Psoas muscle (tissue), 8 donors: ENCODE results near the gene CTAGE4. TPM values are rescaled to one million over a fixed set of nuclear protein-coding genes. Genes with fewer than 3 reads are reported as not detected.
"Not testable (repeated sequence)": the region's sequence is repeated elsewhere in the genome, so short reads cannot be mapped to it uniquely, and the experiment has no call there.

Experiments
- ATAC-seq, 4 donors: fragments of 200-7000 bp; cut with Tn5 transposase; one replicate each; pipeline ENCODE4 v1.9.1; 2020; ENCODE audit warnings: moderate library complexity in 3 of 4, mild to moderate bottlenecking in 2 of 4
- DNase-seq, 2 donors: peaks; one replicate each; pipeline ENCODE4 v3.0.0-alpha.2; 2020
- H3K27ac ChIP-seq: fragments of 200-600 bp; one replicate; pipeline ENCODE4 v1.8.0; 2022
- H3K27me3 ChIP-seq, 3 donors: fragments of 200-600 bp in 1 of 3; one replicate each; pipeline versions ENCODE4 v1.6.1 to v1.8.0; 2013 to 2022; ENCODE audit warnings: low read length in 2 of 3, mild to moderate bottlenecking in 2 of 3, moderate library complexity in 1 of 3; ENCODE audit not compliant: insufficient read depth in 3 of 3
- H3K36me3 ChIP-seq, 2 donors: fragments of 200-600 bp in 1 of 2; one replicate each; pipeline versions ENCODE4 v1.6.1 to v1.8.0; 2013 to 2022; ENCODE audit warnings: low read depth in 1 of 2, mild to moderate bottlenecking in 1 of 2, moderate library complexity in 1 of 2; ENCODE audit not compliant: insufficient read depth in 1 of 2
- H3K4me1 ChIP-seq: fragments of 200-600 bp; one replicate; pipeline ENCODE4 v1.8.0; 2022
- H3K4me3 ChIP-seq: fragments of 200-600 bp; one replicate; pipeline ENCODE4 v1.8.0; 2022; ENCODE audit warnings: mild to moderate bottlenecking
- H3K9me3 ChIP-seq: fragments of 200-600 bp; one replicate; pipeline ENCODE4 v1.8.0; 2022
- WGBS, 3 donors: extraction: QIAGEN DNeasy Blood & Tissue Kit; methylation state at CpG; one replicate each; pipeline versions ENCODE4 v1.1.6 to v1.1.7; 2013; 5-methylcytosine and 5-hydroxymethylcytosine counted together
- intact Hi-C, 2 donors: fragments of 100-400 bp; cut with DNase I; formaldehyde crosslinking; loops; one replicate each; pipeline versions ENCODE4 v1.11.0 to v1.14.2; 2022
- polyA plus RNA-seq, 3 donors: library from polyadenylated mRNA; stranded (reverse); fragments of 200-250 nt; gene quantifications; one replicate each; pipeline ENCODE4 v1.2.3, GENCODE V29; 2013
- total RNA-seq, 4 donors: library from RNA; stranded (reverse); fragmentation: NEBNext Ultra II Directional in 2 of 4; extraction: Animal tissue kit (Norgen Biotek cat#: 25700) in 2 of 4; gene quantifications; one replicate each; pipeline versions ENCODE4 v1.2.1 to v1.2.4, GENCODE V29; 2021 to 2023
- TF ChIP-seq, protein P1 (sequence below): fragments of 200-600 bp; IDR thresholded peaks from one replicate; pipeline ENCODE4 v1.8.0; 2022; ENCODE audit warnings: antibody characterized with exemption
- donor health status: healthy with polysubstance abuse.
- donor health status: DM: no; HTN: no; CAD: no; lungs with moderate emphysema.
- donor health status: Bipolar disorder and iron deficiency.
- donor health status: healthy.
- donor health status: DM: yes; HTN: yes; CAD: no.
- donor health status: DM: no; HTN: no; CAD: no.
- donor health status: DM: no; HTN: no; CAD: no.
- donor health status: DM: yes; HTN: yes; CAD: no.

Gene CTAGE4
- total and polyA plus RNA-seq, 7 donors = 0.03 to 0.15 (median 0.03) TPM; not detected in 4

DNA sequence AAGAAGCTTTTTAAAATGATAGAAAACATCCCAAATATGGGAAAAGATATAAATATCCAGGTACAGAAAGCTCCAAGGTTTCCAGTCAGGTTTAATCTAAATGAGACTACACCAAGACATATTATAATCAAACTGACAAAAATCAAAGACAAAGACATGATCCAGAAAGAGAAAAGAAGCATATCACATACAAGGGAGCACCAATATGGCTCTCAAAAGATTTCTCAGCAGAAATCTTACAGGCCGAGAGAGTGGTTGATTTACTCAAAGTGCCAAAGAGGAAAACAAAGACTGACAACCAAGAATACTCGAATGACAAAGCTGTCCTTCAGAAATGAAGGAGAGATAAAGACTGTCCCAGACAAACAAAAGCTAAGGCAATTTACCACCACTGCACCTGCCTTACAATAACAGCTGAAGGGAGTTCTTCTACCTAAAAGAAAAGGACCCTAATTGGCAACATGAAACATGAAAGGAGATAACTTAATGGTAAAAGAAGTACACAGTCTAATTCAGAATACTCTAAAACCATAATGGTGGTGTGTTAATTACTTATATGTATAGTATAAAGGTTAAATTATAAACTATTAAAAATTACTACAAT, 34.9 kb upstream of the CTAGE4 start:
- TF ChIP-seq, protein P1, sequence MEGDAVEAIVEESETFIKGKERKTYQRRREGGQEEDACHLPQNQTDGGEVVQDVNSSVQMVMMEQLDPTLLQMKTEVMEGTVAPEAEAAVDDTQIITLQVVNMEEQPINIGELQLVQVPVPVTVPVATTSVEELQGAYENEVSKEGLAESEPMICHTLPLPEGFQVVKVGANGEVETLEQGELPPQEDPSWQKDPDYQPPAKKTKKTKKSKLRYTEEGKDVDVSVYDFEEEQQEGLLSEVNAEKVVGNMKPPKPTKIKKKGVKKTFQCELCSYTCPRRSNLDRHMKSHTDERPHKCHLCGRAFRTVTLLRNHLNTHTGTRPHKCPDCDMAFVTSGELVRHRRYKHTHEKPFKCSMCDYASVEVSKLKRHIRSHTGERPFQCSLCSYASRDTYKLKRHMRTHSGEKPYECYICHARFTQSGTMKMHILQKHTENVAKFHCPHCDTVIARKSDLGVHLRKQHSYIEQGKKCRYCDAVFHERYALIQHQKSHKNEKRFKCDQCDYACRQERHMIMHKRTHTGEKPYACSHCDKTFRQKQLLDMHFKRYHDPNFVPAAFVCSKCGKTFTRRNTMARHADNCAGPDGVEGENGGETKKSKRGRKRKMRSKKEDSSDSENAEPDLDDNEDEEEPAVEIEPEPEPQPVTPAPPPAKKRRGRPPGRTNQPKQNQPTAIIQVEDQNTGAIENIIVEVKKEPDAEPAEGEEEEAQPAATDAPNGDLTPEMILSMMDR = no peak
- DNase-seq (no peak), ATAC-seq (no peak)
- Histone ChIP-seq H3K27me3 (no peaks in the 10 kb centered on the region), H3K4me3 (no peak overlapping the region), H3K27ac (no peak overlapping the region), H3K9me3 (peaks cover 8% of the 10 kb centered on the region), H3K36me3 (no peaks in the 10 kb centered on the region), H3K4me1 (no peaks in the 10 kb centered on the region)
- WGBS, 3 donors = 58 to 78% (median 77%) methylated on average over 2 of the region's 2 CpGs
- intact Hi-C loops = no loop called here

DNA sequence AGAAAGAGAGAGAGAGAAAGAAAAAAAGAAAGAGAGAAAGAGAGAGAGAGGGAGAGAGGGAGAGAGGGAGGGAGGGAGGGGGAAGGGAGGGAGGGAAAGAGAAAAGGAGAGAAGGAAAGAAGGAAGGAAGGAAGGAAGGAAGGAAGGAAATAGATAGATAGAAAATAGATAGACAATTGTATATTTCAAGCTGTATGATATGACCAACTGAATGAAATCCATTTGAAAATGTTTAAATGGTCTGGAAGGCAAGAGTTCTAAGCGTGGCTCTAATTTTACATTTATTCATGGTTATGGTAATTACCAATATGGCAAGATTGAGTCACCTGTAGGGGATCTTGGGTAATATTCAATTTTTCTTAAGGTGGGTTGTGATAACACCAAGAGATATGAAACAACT, 24.4 kb upstream of the CTAGE4 start:
- no peak overlapping the region for H3K4me3 ChIP-seq
- H3K4me1 ChIP-seq = no peaks in the 10 kb centered on the region
- DNase-seq (no peak), ATAC-seq (no peak)
- intact Hi-C loops = no loop called here
- no peaks in the 10 kb centered on the region for H3K27me3 ChIP-seq
- no peak overlapping the region for H3K27ac ChIP-seq
- H3K36me3 ChIP-seq = no peaks in the 10 kb centered on the region
- 46 to 75% (median 63%) methylated on average over 1 of the region's 1 CpG for WGBS, 3 donors
- TF ChIP-seq, protein P1 = no peak
- H3K9me3 ChIP-seq = no peaks in the 10 kb centered on the region

DNA sequence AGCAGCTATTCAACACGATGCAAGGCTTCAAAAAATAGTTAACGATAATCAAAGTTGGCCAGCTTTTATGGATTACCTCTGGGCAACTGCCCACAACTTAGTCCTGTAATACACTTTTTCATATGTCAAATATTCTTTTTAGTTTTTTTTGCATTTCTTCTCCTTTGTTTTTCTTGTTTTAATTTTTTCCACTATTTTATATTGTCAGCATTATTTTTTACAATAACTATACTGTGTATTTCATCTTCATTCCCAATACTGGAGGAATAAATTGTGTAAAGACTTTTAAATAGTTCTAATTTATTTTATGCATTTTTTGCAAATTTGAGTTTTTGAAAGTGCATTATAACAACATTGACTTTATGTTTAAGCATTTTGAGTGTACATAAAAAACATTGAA, 18.5 kb upstream of the CTAGE4 start:
- intact Hi-C loops = no loop called here

DNA sequence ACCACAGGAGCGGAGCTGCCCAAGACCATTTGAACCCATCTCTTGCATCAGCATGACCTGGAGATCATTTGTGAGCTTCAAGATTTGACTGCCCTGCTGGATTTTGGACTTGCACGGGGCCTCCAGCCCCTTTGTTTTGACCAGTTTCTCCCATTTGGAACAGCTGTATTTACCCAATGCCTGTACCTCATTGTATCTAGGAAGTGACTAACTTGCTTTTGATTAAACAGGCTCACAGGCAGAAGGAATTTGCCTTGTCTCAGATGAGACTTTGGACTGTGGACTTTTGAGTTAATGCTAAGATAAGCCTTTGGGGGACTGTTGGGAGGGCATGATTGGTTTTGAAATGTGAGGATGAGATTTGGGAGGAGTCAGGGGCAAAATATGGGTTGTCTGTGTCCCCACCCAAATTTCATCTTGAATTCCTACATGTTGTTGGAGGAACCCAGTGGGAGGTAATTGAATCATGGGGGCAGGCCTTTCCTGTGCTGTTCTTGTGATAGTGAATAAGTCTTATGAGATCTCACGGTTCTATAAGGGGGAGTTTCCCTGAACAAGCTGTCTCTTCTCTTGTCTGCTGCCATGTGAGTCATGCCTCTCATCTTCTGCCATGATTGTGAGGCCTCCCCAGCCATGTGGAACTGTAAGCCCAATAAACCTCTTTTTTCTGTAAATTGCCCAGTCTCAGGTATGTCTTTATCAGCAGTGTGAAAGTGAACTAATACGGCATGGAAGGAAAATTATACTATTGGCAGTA, 11.5 kb upstream of the CTAGE4 start:
- intact Hi-C loops = loop anchor here in 1 of 2 donors (5.0 kb wide), 1 partner anchor 221 kb away; no protein-coding TSS in a partner anchor
- DNase-seq, H3K9me3 ChIP-seq, H3K27me3 ChIP-seq, H3K4me1 ChIP-seq, ATAC-seq, H3K27ac ChIP-seq, H3K36me3 ChIP-seq, H3K4me3 ChIP-seq: not testable (repeated sequence)
- 77 to 80% (median 78%) methylated on average over 4 of the region's 4 CpGs for WGBS, 3 donors

More for the DNA sequence above, 18.5 kb upstream of the CTAGE4 start:
- no peaks in the 10 kb centered on the region for H3K4me1 ChIP-seq
- DNase-seq (no peak), ATAC-seq (no peak)
- H3K27me3 ChIP-seq = no peaks in the 10 kb centered on the region
- H3K36me3 ChIP-seq = no peaks in the 10 kb centered on the region
- no peaks in the 10 kb centered on the region for H3K9me3 ChIP-seq
- H3K4me3 ChIP-seq = no peak overlapping the region
- H3K27ac ChIP-seq = no peak overlapping the region
- 28 to 42% (median 40%) methylated on average over 2 of the region's 2 CpGs for WGBS, 3 donors
- TF ChIP-seq, protein P1 = no peak

DNA sequence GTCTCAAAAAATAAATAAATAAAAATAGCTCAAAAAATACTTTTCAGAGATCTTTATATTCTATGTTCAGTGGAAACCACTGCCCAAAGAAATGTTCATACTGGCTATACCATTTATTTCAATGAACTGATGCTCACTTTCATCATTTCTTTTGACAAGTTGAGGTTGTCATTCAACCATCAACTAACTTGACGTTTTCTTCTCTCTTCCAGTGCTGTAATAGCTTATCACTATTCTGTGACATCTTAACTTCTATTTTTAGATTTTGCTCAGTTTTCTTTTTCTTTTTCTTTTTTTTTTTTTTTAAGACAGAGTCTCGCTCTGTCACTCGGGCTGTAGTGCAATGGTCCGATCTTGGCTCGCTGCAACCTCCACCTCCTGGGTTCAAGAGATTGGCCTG, 8.7 kb upstream of the CTAGE4 start:
- Histone ChIP-seq H3K4me1 (no peaks in the 10 kb centered on the region), H3K9me3 (no peaks in the 10 kb centered on the region), H3K27ac (no peak overlapping the region), H3K27me3 (no peaks in the 10 kb centered on the region), H3K36me3 (no peaks in the 10 kb centered on the region), H3K4me3 (no peak overlapping the region)
- TF ChIP-seq, protein P1 = no peak
- ATAC-seq = no peak
- DNase-seq = no peak
- WGBS, 3 donors = 93 to 94% (median 94%) methylated on average over 5 of the region's 5 CpGs
- intact Hi-C loops = loop anchor here in 1 of 2 donors (5.0 kb wide), 1 partner anchor 218 kb away; no protein-coding TSS in a partner anchor
